KMS-11 (cell line): ENCODE measurements around the gene NUP42.

ENCODE experiments used
- H2AFZ ChIP-seq: fragments of 200-600 bp; sonication (generic); 2 replicates; pipeline ENCODE4 v1.6.1; 2016; ENCODE audit warnings: antibody characterized with exemption, mixed run types, low read depth
- H3K27ac ChIP-seq: fragments of 200-600 bp; sonication (generic); 2 replicates; pipeline ENCODE4 v1.6.1; 2016; ENCODE audit warnings: mild to moderate bottlenecking, mixed run types
- H3K27me3 ChIP-seq: fragments of 200-600 bp; sonication (generic); 2 replicates; pipeline ENCODE4 v1.6.1; 2017; ENCODE audit warnings: mild to moderate bottlenecking, low read depth, mixed run types, moderate library complexity; ENCODE audit not compliant: insufficient read depth
- H3K36me3 ChIP-seq: fragments of 200-600 bp; sonication (generic); 2 replicates; pipeline ENCODE4 v1.6.1; 2017; ENCODE audit warnings: mild to moderate bottlenecking, mixed run types; ENCODE audit not compliant: insufficient read depth
- H3K4me1 ChIP-seq: fragments of 200-600 bp; sonication (generic); 2 replicates; pipeline ENCODE4 v1.6.1; 2016; ENCODE audit warnings: mild to moderate bottlenecking, low read depth, mixed run types; ENCODE audit not compliant: poor library complexity, severe bottlenecking
- H3K4me2 ChIP-seq: fragments of 200-600 bp; sonication (generic); 2 replicates; pipeline ENCODE4 v1.7.0; 2016; ENCODE audit warnings: mild to moderate bottlenecking, mixed run types
- H3K4me3 ChIP-seq: fragments of 200-600 bp; sonication (generic); IDR thresholded peaks from 2 replicates; pipeline ENCODE4 v1.6.1; 2017; ENCODE audit warnings: low read depth, low read length, mixed read lengths; ENCODE audit not compliant: insufficient read depth
- H3K79me2 ChIP-seq: fragments of 200-600 bp; sonication (generic); 2 replicates; pipeline ENCODE4 v1.6.1; 2016; ENCODE audit warnings: low read depth, mixed run types; ENCODE audit not compliant: insufficient read depth
- H3K9ac ChIP-seq: fragments of 200-600 bp; sonication (generic); 2 replicates; pipeline ENCODE4 v1.6.1; 2016; ENCODE audit warnings: mild to moderate bottlenecking, mixed run types
- H4K20me1 ChIP-seq: fragments of 200-600 bp; sonication (generic); 2 replicates; pipeline ENCODE4 v1.6.1; 2016; ENCODE audit warnings: mild to moderate bottlenecking, mixed run types; ENCODE audit not compliant: insufficient read depth
- TF ChIP-seq, protein P1 (sequence below): fragments of 200-600 bp; sonication (generic); conservative IDR thresholded peaks from 2 replicates; pipeline ENCODE4 v1.6.1; 2017; ENCODE audit warnings: low read depth, mild to moderate bottlenecking, antibody characterized with exemption, low read length, moderate library complexity, mixed read lengths

NUP42 gene

DNA sequence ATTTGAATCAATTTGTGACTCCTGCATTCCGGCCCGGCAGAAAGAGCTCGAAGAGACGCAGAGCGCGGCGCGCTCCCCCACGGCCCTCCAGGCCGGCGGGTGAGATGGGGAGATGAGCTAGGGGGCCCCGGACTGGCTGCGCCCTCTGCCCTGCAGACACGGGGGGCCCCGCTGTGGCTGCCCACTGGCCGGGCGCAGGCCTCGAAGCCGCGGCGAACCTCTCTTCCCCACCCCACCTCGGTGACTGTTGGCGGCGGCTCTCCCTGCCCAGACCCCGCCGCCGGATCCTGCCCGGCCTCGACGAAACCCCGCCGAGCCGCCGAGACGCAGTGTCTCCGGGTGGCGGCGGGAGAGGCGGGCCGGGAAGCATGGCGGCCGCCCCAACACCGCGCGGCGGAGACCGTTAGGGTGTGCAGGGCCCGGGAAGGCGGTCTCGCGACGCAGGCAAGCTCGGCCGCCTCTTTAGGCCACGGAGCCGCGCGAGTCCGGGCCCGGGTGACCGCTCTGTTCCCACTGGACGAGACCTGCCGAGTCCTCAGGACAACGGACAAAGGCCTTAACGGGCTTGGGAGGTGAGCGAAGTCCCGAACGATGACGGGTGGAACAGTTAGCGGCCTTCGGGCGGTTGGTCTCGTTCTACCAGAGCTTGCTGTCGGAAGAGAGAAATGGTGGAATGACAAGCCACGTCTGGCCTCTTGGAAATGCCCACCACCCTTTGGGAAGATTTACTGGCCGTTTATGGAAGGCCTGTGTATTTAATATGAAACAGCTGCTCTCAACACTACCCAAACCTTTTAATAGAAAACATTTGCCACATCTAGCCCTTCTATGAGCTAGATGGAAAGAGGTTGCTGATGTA, 24.3 kb downstream of the NUP42 start:
- TF ChIP-seq, protein P1, sequence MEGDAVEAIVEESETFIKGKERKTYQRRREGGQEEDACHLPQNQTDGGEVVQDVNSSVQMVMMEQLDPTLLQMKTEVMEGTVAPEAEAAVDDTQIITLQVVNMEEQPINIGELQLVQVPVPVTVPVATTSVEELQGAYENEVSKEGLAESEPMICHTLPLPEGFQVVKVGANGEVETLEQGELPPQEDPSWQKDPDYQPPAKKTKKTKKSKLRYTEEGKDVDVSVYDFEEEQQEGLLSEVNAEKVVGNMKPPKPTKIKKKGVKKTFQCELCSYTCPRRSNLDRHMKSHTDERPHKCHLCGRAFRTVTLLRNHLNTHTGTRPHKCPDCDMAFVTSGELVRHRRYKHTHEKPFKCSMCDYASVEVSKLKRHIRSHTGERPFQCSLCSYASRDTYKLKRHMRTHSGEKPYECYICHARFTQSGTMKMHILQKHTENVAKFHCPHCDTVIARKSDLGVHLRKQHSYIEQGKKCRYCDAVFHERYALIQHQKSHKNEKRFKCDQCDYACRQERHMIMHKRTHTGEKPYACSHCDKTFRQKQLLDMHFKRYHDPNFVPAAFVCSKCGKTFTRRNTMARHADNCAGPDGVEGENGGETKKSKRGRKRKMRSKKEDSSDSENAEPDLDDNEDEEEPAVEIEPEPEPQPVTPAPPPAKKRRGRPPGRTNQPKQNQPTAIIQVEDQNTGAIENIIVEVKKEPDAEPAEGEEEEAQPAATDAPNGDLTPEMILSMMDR, result no peak
- H3K9ac ChIP-seq, result no peak overlapping the region
- H3K36me3 ChIP-seq, result no peaks in the 10 kb centered on the region
- no peak overlapping the region for H3K4me3 ChIP-seq
- H4K20me1 ChIP-seq, result no peaks in the 10 kb centered on the region
- H2AFZ ChIP-seq, result no peak overlapping the region
- no peak overlapping the region for H3K4me2 ChIP-seq
- H3K27me3 ChIP-seq, result no peaks in the 10 kb centered on the region
- no peaks in the 10 kb centered on the region for H3K79me2 ChIP-seq
- H3K4me1 ChIP-seq, result no peaks in the 10 kb centered on the region
- no peak overlapping the region for H3K27ac ChIP-seq

DNA sequence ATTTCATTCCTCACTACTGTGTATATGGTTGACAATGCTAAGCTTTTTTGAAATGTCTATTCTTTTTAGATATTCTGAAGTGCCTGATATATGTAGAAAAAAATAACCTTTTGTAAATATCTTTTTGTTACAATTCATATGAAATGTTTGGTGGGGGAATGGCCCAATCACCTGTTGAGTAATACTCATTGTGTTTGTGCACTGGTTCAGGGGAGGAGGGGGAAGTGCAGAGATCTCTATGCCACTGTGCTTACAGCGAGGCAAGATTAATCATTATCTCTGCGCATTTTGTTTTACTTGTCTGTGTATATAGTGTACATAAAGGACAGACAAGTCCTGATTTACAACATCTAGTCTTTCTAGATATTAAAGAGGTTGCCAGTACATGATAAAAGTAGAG, 25.2 kb downstream of the NUP42 start:
- Histone ChIP-seq H3K4me3 (no peak overlapping the region), H3K4me2 (no peak overlapping the region), H4K20me1 (no peaks in the 10 kb centered on the region), H2AFZ (no peak overlapping the region), H3K79me2 (no peaks in the 10 kb centered on the region), H3K27me3 (no peaks in the 10 kb centered on the region), H3K36me3 (no peaks in the 10 kb centered on the region), H3K4me1 (no peaks in the 10 kb centered on the region), H3K27ac (no peak overlapping the region), H3K9ac (no peak overlapping the region)
- TF ChIP-seq, protein P1, result no peak

DNA sequence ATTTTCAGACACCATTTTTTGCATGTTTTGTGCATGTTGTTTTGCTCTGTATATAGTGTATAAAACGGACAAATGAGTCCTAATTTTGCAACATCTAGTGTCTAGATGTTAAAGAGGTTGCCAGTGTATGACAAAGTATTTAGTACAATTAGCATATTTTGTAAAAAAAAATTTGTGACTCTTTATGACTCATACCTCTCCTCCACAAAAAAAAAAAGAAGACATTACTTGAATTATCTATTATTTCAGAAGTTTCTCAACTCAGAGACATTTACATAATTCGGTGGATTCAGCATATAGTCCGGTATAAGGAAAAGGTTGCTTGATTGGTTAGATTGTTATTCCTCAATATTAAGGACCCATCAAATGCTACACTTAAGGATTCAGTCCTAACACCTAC, 26.0 kb downstream of the NUP42 start:
- no peaks in the 10 kb centered on the region for H3K79me2 ChIP-seq
- no peak overlapping the region for H2AFZ ChIP-seq
- no peaks in the 10 kb centered on the region for H3K36me3 ChIP-seq
- H3K4me1 ChIP-seq, result no peaks in the 10 kb centered on the region
- H3K27ac ChIP-seq, result no peak overlapping the region
- no peak overlapping the region for H3K9ac ChIP-seq
- H3K27me3 ChIP-seq, result no peaks in the 10 kb centered on the region
- H3K4me2 ChIP-seq, result no peak overlapping the region
- no peaks in the 10 kb centered on the region for H4K20me1 ChIP-seq
- no peak overlapping the region for H3K4me3 ChIP-seq
- TF ChIP-seq, protein P1, result no peak

DNA sequence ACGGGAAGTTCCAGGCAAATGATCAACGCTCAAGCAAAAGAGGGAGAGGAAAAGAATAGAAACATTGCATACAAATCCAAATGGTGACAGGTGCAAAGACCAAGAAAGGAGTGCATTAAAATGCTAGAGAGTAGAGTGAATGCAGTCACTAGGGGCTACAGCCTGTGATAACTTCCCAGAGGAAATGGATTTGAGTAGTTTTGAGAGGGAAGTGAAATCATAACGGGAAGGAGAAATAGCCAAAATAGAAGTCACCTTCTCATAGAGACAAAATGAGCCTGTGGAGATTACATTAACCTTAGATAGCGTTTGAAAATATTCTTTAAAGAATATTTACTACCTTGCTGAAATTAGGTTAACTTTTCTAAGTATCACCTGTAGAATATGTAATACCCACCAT, 26.5 kb downstream of the NUP42 start:
- Histone ChIP-seq H3K4me1 (no peaks in the 10 kb centered on the region), H3K27ac (no peak overlapping the region), H3K79me2 (no peaks in the 10 kb centered on the region), H3K27me3 (no peaks in the 10 kb centered on the region), H3K9ac (no peak overlapping the region), H3K4me2 (no peak overlapping the region), H4K20me1 (no peaks in the 10 kb centered on the region), H3K4me3 (no peak overlapping the region), H2AFZ (no peak overlapping the region), H3K36me3 (no peaks in the 10 kb centered on the region)
- TF ChIP-seq, protein P1, result no peak
